K562 (cell line): ENCODE data around the gene CHD2. TPM values are rescaled to one million over a fixed set of nuclear protein-coding genes. Genes with fewer than 3 reads are reported as not detected.
"Not testable (repeated sequence)": the region's sequence is repeated elsewhere in the genome, so short reads cannot be mapped to it uniquely, and the experiment has no call there.

Experiments used
- ATAC-seq: fragments of 200-7000 bp; cut with Tn5 transposase; 3 replicates; pipeline ENCODE4 v1.9.1; 2020; ENCODE audit warnings: moderate library complexity
- BruUV-seq: library from RNA; stranded (reverse); fragments of 400-500 nt; replicated peaks from 2 replicates; lab custom pipeline; 2021; lab: Mats Ljungman, UMichigan
- CTCF ChIA-PET: fragments of 300-600 bp; formaldehyde crosslinking; extraction: SDS; loops from one replicate; lab custom pipeline; 2021; ENCODE audit warnings: low intra/inter-chr PET ratio; lab: Yijun Ruan, JAX
- POLR2A ChIA-PET: fragments of 300-600, 350-650 bp; sonication (Branson Sonifier 250); formaldehyde crosslinking; extraction: SDS; loops from one replicate; lab custom pipeline; 2021; ENCODE audit warnings: antibody characterized with exemption, inconsistent platforms; lab: Yijun Ruan, JAX
- DNase-seq, 4 experiments: peaks; one replicate each; pipeline versions ENCODE4 v3.0.0 to v3.0.0-alpha.2; 2011 to 2018; ENCODE audit warnings: low spot score in 3 of 4, mixed read lengths in 3 of 4; ENCODE audit errors: extremely low read depth in 1 of 4
- FAIRE-seq: peaks from 2 replicates; lab custom pipeline; 2011; peaks lifted over from hg19 to GRCh38; lab: Jason Lieb, UNC
- H2AFZ ChIP-seq: 2 replicates; pipeline ENCODE4 v1.6.0; 2011; ENCODE audit warnings: low read depth, low read length, control low read depth, inconsistent platforms
- H3K27ac ChIP-seq: fragments of 200-600 bp; 3 replicates; pipeline ENCODE4 v1.8.0; 2011; ENCODE audit warnings: low read depth, mild to moderate bottlenecking, control low read depth, inconsistent platforms, low read length, moderate library complexity, mixed read lengths; ENCODE audit errors: extremely low read depth
- H3K27me3 ChIP-seq, 2 experiments: fragments of 300-600 bp in 1 of 2; 2 replicates in 1 of 2; 3 replicates in 1 of 2; pipeline versions ENCODE4 v1.6.0 to v1.8.0; 2011; ENCODE audit warnings: inconsistent platforms in 2 of 2, low read length in 2 of 2, mild to moderate bottlenecking in 1 of 2, mixed read lengths in 1 of 2, moderate library complexity in 1 of 2; ENCODE audit not compliant: control insufficient read depth in 2 of 2, insufficient read depth in 2 of 2
- H3K36me3 ChIP-seq: fragments of 300-600 bp; 3 replicates; pipeline ENCODE4 v1.8.0; 2011; ENCODE audit warnings: mild to moderate bottlenecking, low read length, inconsistent platforms; ENCODE audit not compliant: control insufficient read depth, insufficient read depth
- H3K4me1 ChIP-seq, 2 experiments: fragments of 200-600 bp in 1 of 2; replicated peaks in 1 of 2; 2 replicates in 1 of 2; 3 replicates in 1 of 2; pipeline versions ENCODE4 v1.5.1 to v1.8.0; 2011; ENCODE audit warnings: inconsistent platforms in 2 of 2, low read length in 2 of 2, mild to moderate bottlenecking in 1 of 2, mixed read lengths in 1 of 2, moderate library complexity in 1 of 2; ENCODE audit not compliant: control insufficient read depth in 2 of 2, insufficient read depth in 2 of 2
- H3K4me2 ChIP-seq: 2 replicates; pipeline ENCODE4 v1.6.1; 2011; ENCODE audit warnings: low read length, control low read depth, inconsistent platforms, mixed read lengths; ENCODE audit not compliant: insufficient read depth
- H3K4me3 ChIP-seq: fragments of 200-600 bp; sonication (generic), shearing (Covaris generic); 2 replicates; pipeline ENCODE4 v1.5.1; 2016; ENCODE audit warnings: control low read depth, inconsistent platforms
- H3K79me2 ChIP-seq: fragments of 200-600 bp; 3 replicates; pipeline ENCODE4 v1.8.0; 2011; ENCODE audit warnings: low read length, inconsistent platforms; ENCODE audit not compliant: control insufficient read depth, insufficient read depth
- H3K9ac ChIP-seq, 2 experiments: 2 replicates each; pipeline versions ENCODE4 v1.6.0 to v1.6.1; 2011; ENCODE audit warnings: low read depth in 2 of 2, low read length in 2 of 2, control low read depth in 1 of 2, inconsistent platforms in 1 of 2, mild to moderate bottlenecking in 1 of 2, mixed read lengths in 1 of 2; ENCODE audit not compliant: insufficient read depth in 1 of 2
- H3K9me1 ChIP-seq: one replicate; pipeline ENCODE4 v1.6.0; 2011; ENCODE audit warnings: inconsistent platforms, mild to moderate bottlenecking, low read length, moderate library complexity; ENCODE audit not compliant: control insufficient read depth, insufficient read depth
- H3K9me3 ChIP-seq: replicated peaks from 2 replicates; pipeline ENCODE4 v1.5.1; 2011; ENCODE audit warnings: low read depth, low read length, inconsistent platforms; ENCODE audit not compliant: control insufficient read depth, insufficient read depth
- H4K20me1 ChIP-seq: replicated peaks from 2 replicates; pipeline ENCODE4 v1.6.1; 2011; ENCODE audit warnings: low read length, inconsistent platforms, mixed read lengths; ENCODE audit not compliant: control insufficient read depth, insufficient read depth
- ZNF445 ChIP-seq: fragments of 250-450 bp; sonication (Bioruptor Pico); IDR thresholded peaks from 2 replicates; pipeline ENCODE4 v1.4.0; 2020; ENCODE audit warnings: low read depth, mild to moderate bottlenecking, moderate library complexity
- WGBS: fragments of 100-300 bp; shearing (Covaris generic); methylation state at CpG from one replicate; pipeline ENCODE4 v1.1.6; 2016; ENCODE audit warnings: low coverage, mixed read lengths; ENCODE audit not compliant: insufficient coverage; ENCODE audit errors: missing lambda C conversion rate; 5-methylcytosine and 5-hydroxymethylcytosine counted together
- in situ Hi-C: fragments of 300-500 bp; cut with MboI; formaldehyde crosslinking; loops from 4 replicates; pipeline ENCODE4 v1.15.0; 2018; ENCODE audit warnings: inconsistent platforms, mixed read lengths
- intact Hi-C: fragments of 100-400 bp; cut with micrococcal nuclease; formaldehyde crosslinking; loops from 2 replicates; pipeline ENCODE4 v1.14.2; 2022
- polyA plus RNA-seq, 8 experiments: library from polyadenylated mRNA; depleted of rRNA in 4 of 8; stranded (reverse) in 5 of 8; unstranded in 3 of 8; fragments of >200 nt; fragmentation: Nextera tagmentation in 2 of 8; fragmentation: Illumina TruSeq in 1 of 8; extraction: Ambion mirVana in 2 of 8; extraction: Trizol in 1 of 8; gene quantifications; 2 replicates each; pipeline versions ENCODE4 v1.2.1 to v1.2.3, GENCODE V29; 2011 to 2014; ENCODE audit warnings: inconsistent platforms in 1 of 8, missing spikeins in 1 of 8
- total RNA-seq, 7 experiments: library from RNA; depleted of rRNA in 6 of 7; stranded (reverse); fragments of >200 nt in 6 of 7; fragmentation: Illumina TruSeq in 2 of 7; extraction: Trizol in 2 of 7; gene quantifications; 2 replicates each; pipeline versions ENCODE4 v1.2.1 to v1.2.3, GENCODE V29; 2011 to 2021; ENCODE audit warnings: low replicate concordance in 1 of 7
- TF ChIP-seq, protein P1 (sequence below): sonication (generic); formaldehyde crosslinking; IDR thresholded peaks from 2 replicates; pipeline ENCODE4 v1.8.0; 2022; ENCODE audit warnings: missing genetic modification reagents, mild to moderate bottlenecking, moderate library complexity, borderline replicate concordance

The CHD2 gene
- total and polyA plus RNA-seq, 9 of the 15 experiments (the other 6 are each of a cell fraction or from before 2014, with no cell fraction given) = 38.9 to 70.8 (median 56.2) TPM

DNA sequence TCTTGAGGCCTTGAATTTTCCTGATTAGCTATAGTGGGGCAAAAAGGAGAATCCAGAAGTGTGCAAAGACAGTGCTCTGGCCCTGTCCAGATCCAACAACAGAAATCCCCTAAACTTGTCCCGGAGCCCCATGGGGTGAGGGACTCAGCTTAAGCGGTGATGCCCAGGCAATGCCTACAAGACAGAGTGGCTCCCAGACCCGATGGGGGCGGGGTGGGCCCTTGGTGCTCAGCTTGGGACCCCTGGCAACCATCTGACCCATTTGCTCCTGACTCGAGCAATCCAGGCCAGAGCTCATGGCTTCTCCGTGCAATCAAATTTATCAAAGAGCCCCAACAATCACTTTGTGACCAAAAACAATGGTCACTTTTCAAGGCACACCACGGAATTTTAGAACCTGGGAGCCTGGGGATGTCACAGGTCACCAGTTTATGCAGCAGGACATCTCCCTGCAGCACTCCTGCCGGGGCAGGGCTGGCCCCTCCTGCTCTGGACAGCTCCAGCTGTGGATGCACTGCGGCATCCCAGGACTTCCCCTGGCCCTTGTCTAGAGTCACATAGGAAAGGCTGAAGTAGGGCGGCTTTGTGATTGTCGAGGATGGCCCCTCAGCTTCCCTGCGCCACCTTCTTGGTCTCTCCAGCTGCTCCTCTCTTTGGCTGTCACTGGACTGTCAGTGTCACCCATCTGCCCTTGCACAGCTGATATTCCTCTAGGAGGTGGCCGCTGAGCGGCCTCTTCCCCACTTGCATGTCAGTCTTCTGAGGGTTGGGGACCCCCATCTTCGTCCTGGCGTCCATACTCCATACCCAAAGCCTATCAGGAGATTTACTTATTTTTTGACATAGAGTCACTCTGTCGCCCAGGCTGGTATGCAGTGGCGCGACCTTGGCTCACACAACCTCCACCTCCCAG, 160.5 kb downstream of the CHD2 start:
- Histone ChIP-seq H3K9ac (no peak overlapping the region), H3K79me2 (no peaks in the 10 kb centered on the region), H3K27me3 (peaks cover 61 to 77% of the 10 kb centered on the region in 2 experiments), H3K4me1 (no peaks in the 10 kb centered on the region; a peak in 1 of 5 replicates), H3K9me3 (no peaks in the 10 kb centered on the region), H3K4me2 (no peak overlapping the region), H3K4me3 (no peak overlapping the region)
- in situ Hi-C loops = no loop called here
- WGBS = 2% methylated on average over 19 of the region's 19 CpGs
- CTCF ChIA-PET = no interaction called here
- no peak for DNase-seq
- POLR2A ChIA-PET = interaction anchor here (0.9 to 1.9 kb wide), 4 partner anchors 9 to 23 kb away, joined by 3 to 5 read pairs (median 4); no protein-coding TSS in a partner anchor
- TF ChIP-seq, protein P1, sequence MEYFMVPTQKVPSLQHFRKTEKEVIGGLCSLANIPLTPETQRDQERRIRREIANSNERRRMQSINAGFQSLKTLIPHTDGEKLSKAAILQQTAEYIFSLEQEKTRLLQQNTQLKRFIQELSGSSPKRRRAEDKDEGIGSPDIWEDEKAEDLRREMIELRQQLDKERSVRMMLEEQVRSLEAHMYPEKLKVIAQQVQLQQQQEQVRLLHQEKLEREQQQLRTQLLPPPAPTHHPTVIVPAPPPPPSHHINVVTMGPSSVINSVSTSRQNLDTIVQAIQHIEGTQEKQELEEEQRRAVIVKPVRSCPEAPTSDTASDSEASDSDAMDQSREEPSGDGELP (CRISPR knock-in tag) = peak; percentile 16; the same call in 1 of the 2 replicates
- no peak for TF ChIP-seq ZNF445 (CRISPR knock-in tag)
- TF ChIP-seq, all 486 proteins: peak for 1
- intact Hi-C loops = no loop called here
- no peak overlapping the region for H3K27ac ChIP-seq
- no TSS peak for BruUV-seq
- H4K20me1 ChIP-seq = peaks cover 7% of the 10 kb centered on the region; the same call in 1 of the 2 replicates
- H3K9me1 ChIP-seq = no peaks in the 10 kb centered on the region
- no peak for ATAC-seq
- H2AFZ ChIP-seq = no peak overlapping the region
- H3K36me3 ChIP-seq = no peaks in the 10 kb centered on the region
- FAIRE-seq = no peak

DNA sequence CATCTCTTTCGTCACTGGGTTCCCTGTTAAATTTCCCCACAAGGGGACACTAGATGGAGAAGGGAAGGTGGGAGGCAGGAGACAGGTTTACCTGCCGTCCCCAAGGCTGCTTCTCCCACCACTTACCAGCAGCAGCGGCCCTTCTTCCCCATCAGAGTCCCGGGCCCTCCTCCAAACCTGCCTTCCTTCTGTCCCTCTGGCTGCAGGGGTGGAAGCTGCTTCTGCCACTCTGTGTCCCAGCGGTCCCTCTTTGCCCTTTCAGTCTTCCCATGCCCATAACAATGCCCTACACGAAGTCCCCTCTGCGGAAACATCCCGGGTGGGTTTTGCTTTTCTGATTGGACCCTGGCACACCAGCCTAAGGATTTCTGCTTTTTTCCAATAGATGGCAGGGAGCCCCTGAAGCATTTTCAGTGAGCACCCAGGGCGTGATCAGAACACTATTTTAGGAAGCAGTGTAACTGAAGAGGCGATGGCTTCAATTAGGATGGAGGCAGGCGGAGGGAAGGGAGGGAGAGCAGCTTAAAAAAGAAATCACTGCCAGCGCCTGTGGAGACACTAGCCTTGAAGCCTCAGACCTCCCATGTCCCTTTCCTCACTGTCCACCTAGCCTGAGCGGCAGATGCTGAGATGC, 162.6 kb downstream of the CHD2 start:
- 0% methylated on average over 9 of the region's 13 CpGs for WGBS
- BruUV-seq, H3K27ac ChIP-seq, in situ Hi-C loops, DNase-seq, H3K9me1 ChIP-seq, intact Hi-C loops, CTCF ChIA-PET, H3K4me2 ChIP-seq, H3K9me3 ChIP-seq, H4K20me1 ChIP-seq, FAIRE-seq, H2AFZ ChIP-seq, POLR2A ChIA-PET, H3K79me2 ChIP-seq, H3K4me3 ChIP-seq, H3K36me3 ChIP-seq, H3K4me1 ChIP-seq, ATAC-seq, H3K9ac ChIP-seq: not testable (repeated sequence)
- peaks cover 62 to 74% of the 10 kb centered on the region in 2 experiments for H3K27me3 ChIP-seq
